GM08714 (cell line): ENCODE data around the gene NTMT1.

Experiments used
- H3K4me3 ChIP-seq: fragments of 200-500 bp; sonication (Bioruptor generic); 2 replicates; pipeline ENCODE4 v1.5.1; 2014; ENCODE audit warnings: mild to moderate bottlenecking, low read length, inconsistent platforms
- ZNF274 ChIP-seq: IDR thresholded peaks from 2 replicates; pipeline ENCODE4 v1.6.1; 2012; ENCODE audit warnings: mild to moderate bottlenecking, low read depth, low read length

Gene NTMT1

DNA sequence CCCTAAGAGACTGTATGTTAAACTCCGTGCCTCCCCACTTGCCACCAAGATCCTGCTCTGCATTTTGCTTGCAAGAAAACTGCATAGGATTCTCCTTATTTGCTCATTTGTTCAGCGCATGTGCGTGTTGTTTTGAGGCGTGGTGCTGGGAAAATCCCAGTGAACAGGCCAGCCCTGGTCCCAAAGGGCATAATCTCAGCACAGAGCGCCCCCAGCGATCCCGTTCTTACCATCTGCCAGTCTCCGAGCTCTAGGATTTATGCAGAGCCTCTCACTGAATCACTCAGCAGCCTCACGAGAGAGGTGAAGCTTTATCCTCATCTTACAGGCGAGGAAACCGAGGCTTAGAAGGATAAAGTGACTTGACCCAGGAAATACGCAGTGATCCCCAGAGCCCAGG lies 51.0 kb downstream of the NTMT1 start:
- no peak overlapping the region for H3K4me3 ChIP-seq
- TF ChIP-seq ZNF274, result no peak

DNA sequence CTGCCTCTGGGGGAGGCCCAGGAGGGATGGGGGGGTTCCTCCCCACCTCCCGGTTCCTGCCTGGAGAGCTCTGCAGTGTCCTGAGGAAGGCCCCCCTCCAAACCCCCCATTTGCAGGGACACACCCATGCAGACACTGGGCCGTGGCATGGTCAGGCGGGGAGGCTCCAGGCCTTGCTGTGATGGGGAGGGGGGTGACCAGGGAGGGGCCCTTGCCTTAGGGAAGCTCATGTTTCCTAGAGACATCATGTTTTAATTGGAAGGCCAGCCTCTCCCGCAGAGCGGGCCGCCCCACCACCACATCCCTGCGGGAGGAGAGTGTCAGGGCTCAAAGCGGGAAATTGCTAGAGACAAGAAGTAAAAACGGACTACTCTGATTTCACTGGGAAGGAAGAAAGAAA lies 51.5 kb downstream of the NTMT1 start:
- H3K4me3 ChIP-seq, result no peak overlapping the region
- TF ChIP-seq ZNF274, result no peak

DNA sequence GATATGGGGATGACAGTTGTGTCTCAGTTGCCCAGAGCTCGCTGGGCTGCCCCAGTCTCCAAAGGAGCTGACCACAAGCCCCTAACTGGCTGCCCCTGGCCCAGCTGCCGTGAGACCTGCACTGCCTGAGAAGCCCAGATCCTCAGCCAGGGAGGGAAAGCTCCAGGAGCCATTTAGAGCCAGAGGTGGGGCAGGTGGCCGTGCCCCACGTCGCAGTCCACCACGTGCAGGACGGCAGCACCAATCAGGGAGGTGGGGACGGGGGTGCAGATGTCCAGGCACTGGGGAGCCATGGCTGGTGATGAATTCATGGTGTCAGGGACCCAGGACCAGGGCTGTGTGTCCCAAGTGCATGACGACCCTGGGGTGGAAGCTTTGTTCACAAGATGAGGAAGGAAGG lies 52.9 kb downstream of the NTMT1 start:
- H3K4me3 ChIP-seq, result no peak overlapping the region
- no peak for TF ChIP-seq ZNF274

DNA sequence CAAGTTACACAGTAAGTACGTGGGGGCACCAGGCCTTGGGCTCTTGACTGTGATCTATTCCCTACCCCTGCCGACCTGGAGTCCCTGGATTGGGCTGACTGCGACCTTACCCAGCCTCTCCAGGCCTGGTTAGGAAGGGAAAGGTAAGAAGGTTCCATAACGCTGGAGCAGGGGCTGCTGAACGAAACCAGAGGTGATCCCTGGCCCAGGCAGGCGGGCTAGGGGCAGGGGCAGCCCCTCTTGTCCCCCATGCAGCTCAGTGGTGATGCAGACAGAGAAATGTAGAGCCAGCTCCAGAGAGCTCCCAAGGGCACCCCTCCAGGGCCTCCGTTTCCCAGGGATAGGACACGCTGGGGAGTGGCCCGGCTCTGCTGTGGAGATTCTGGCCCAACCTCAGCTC lies 53.6 kb downstream of the NTMT1 start:
- TF ChIP-seq ZNF274, result no peak
- no peak overlapping the region for H3K4me3 ChIP-seq

DNA sequence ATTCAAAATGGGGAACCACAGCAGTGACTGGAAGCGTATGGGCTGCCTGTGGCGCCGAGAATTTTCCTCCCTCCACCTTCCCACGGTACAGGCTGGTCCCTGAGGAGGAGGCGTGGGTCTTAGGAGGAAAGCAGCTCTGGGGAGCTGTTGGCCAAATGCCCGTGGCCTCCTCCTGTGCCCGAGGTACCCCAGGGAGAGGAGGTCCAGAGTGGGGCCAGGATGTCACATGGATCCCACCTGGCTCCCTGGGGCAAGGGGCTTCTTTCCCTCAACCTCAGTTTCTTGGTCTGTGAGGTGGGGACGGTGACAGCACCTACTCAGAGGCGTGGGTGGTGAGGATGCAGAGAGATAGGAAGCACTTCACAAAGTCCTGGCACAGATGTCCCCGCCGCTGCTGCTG lies 56.0 kb downstream of the NTMT1 start:
- no peak overlapping the region for H3K4me3 ChIP-seq
- no peak for TF ChIP-seq ZNF274

DNA sequence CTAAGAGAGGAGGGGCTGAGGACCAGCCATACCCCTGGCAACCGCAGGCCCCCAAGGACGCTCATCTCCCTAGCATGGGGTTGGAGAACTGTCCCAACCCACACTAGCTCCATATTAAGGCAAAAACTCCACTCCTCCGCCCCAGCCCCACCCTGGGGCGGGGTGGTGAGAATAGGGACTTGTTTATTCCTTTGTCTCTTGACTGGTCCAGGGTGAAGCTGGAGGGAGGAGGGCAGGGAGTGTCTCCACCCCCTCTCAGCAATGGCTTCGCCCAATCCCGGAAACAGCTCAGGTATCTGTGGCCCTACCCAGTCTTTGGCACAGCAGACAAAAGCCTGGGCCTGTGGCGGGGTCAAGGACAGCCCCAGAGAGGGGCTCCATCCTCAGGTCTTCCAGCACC lies 56.4 kb downstream of the NTMT1 start:
- no peak for TF ChIP-seq ZNF274
- H3K4me3 ChIP-seq, result no peak overlapping the region

DNA sequence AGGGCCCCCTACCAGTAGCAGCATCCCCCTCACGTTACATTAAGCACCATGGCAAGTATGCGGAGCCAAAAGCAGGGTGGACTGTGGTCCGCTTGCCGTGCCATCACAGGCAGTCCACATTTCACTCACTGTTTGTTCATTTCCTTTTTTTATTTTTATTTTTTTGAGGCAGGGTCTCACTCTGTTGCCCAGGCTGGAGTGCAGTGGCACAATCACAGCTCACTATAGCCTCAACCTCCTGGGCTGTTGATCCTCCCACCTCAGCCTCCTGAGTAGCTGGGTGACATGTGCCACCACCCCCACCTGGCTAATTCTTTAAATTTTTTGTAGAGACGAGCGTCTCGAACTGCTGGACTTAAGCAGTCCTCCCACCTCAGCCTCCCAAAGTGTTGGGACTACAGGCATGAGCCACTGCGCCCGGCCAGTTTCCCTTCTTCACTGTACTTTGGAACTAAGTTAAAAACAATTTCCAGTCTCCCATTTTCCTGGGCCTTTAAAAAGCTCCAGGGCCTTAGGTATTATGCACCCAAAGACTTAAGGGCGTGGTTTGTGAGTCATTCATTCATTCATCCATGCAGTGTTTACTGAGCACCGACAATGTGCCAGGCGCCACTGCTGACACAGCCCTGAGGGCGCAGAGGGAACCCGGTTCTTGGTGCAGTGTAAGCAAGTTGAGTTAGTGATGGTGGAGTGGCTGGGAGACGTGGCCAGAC lies 59.4 kb downstream of the NTMT1 start:
- no peak overlapping the region for H3K4me3 ChIP-seq
- no peak for TF ChIP-seq ZNF274
